ENCODE measurements around the gene CHST5.
A peak's percentile ranks its signal among the peaks of the same experiment; 100 is the strongest.
"Not testable (repeated sequence)": the region's sequence is repeated elsewhere in the genome, so short reads cannot be mapped to it uniquely, and the experiment has no call there.

Gene CHST5

DNA sequence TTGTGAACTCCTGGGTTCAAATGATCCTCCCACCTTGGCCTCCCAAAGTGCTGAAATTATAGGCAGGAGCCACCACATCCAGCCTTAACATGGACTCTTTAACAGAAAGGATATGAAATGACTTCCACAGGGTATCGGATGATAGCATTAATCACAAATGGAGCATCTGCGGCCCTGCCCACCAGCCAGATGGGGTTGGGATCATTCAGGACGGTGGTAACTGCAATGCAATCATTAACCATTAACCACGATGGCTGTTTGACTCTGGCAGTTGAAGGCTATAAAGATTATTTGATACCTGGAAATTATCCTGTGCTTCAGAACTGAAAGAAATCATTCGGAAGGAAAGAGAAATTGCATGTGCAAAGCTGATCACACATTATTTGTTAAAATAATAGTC lies 5.3 kb upstream of the CHST5 start:
- TF ChIP-seq Cebpa-rat (IDR thresholded peaks at IDR 0.05): no peak
- H3K27ac ChIP-seq: no peak overlapping the region
- H3K9me3 ChIP-seq (replicated peaks in 1 of 11): no peaks in the 10 kb centered on the region
- no peaks in the 10 kb centered on the region for H3K27me3 ChIP-seq
- no peaks in the 10 kb centered on the region for H4K20me1 ChIP-seq
- no peak overlapping the region for H3K9ac ChIP-seq
- H3K36me3 ChIP-seq: peaks cover 0 to 25% (median 0%) of the 10 kb centered on the region in 11 experiments; a peak in 8 of 22 replicates
- H3K4me1 ChIP-seq: no peaks in the 10 kb centered on the region
- H3K4me3 ChIP-seq: no peak overlapping the region
- no peak overlapping the region for H3K4me2 ChIP-seq

GRCh38 chr16:75538882-75539565 lies 3.1 kb upstream of the CHST5 start:
- not testable (repeated sequence) for H3K27ac ChIP-seq; H3K9me3 ChIP-seq (replicated peaks in 1 of 11)

DNA sequence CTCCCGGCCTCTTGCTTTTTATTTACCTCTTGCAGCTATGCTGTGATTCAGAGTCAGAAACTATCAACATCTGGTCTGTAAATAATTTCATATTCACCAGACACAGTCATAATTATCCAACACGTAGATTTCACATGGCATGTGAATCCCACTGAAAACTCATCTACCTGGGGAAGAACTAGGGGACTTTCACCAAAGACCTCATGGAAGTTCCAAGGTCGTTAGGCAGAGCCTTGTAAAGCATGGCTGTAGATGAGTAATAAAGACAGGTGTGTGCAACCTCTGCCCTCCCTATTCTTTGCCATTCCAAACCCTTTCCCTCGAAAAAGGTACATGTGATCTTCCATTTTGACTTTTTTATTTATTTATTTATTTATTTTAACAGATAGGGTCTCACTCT lies 1.9 kb upstream of the CHST5 start:
- Histone ChIP-seq H4K20me1 (no peaks in the 10 kb centered on the region), H3K9me3 (replicated peaks in 1 of 11) (no peaks in the 10 kb centered on the region), H3K27ac (no peak overlapping the region), H3K27me3 (no peaks in the 10 kb centered on the region), H3K4me3 (no peak overlapping the region), H3K4me2 (no peak overlapping the region), H3K36me3 (peaks cover 0 to 24% (median 0%) of the 10 kb centered on the region in 11 experiments; a peak in 6 of 22 replicates), H3K4me1 (peaks cover 0 to 19% (median 14%) of the 10 kb centered on the region in 10 experiments; a peak in 17 of 20 replicates), H3K9ac (no peak overlapping the region)
- TF ChIP-seq Cebpa-rat (IDR thresholded peaks at IDR 0.05): no peak

More at GRCh38 chr16:75538882-75539565, 3.1 kb upstream of the CHST5 start:
- peaks cover 0 to 25% (median 0%) of the 10 kb centered on the region in 11 experiments; a peak in 7 of 22 replicates for H3K36me3 ChIP-seq
- H3K4me2 ChIP-seq, H3K4me3 ChIP-seq, H3K27me3 ChIP-seq, H4K20me1 ChIP-seq, H3K9ac ChIP-seq: not testable (repeated sequence)
- H3K4me1 ChIP-seq: peaks cover 0 to 17% (median 13%) of the 10 kb centered on the region in 10 experiments; a peak in 17 of 20 replicates

DNA sequence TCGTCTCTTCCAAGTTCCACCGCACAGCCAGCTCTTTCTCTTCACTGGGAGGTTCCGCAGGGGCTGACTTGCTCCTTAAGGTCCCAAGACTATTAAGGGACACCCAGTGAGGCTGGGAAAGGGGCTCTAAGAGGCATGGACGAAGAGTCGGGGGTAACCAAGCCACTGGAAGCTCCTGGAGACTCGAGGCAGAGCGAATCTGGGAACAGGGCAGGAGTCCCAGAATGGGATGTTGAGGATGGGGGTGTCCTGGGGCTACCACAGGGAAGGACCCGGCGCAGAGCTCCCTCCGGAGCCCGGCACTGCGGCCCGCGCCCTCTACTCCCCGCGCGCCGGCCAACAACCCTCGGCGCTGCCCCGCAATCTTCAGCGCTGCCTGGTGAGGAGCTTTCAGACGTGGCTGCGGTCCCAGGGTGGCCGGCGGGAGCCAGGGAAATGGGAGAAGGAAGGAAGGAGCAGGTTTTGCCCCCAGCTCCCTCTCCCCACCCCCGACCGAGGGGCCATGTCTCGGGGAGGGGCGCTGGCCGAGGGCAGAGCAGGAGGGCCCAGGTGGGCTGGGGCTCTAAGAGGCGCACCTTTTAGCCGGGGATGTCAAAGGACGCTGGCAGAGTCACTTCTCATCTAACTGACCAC lies 581 bp downstream of the CHST5 start:
- H3K9me3 ChIP-seq (replicated peaks in 1 of 11): peaks cover 0 to under 1% (median 0%) of the 10 kb centered on the region in 11 experiments; a peak in 1 of 22 replicates
- no peak overlapping the region for H3K9ac ChIP-seq
- H3K27me3 ChIP-seq: no peaks in the 10 kb centered on the region
- no peaks in the 10 kb centered on the region for H3K36me3 ChIP-seq
- no peak overlapping the region for H3K4me3 ChIP-seq
- peaks cover 0 to 9% (median 0%) of the 10 kb centered on the region in 11 experiments; a peak in 1 of 22 replicates for H4K20me1 ChIP-seq
- H3K4me2 ChIP-seq: peak overlapping the region in 8 of 11 experiments; percentile 57 to 84 (median 72); a peak in 16 of 22 replicates
- no peak for TF ChIP-seq Cebpa-rat (IDR thresholded peaks at IDR 0.05)
- H3K4me1 ChIP-seq: peaks cover 0 to 19% (median 14%) of the 10 kb centered on the region in 10 experiments; a peak in 17 of 20 replicates
- H3K27ac ChIP-seq: peak overlapping the region in 2 of 11 experiments; percentile 17 to 30; a peak in 1 of 22 replicates

DNA sequence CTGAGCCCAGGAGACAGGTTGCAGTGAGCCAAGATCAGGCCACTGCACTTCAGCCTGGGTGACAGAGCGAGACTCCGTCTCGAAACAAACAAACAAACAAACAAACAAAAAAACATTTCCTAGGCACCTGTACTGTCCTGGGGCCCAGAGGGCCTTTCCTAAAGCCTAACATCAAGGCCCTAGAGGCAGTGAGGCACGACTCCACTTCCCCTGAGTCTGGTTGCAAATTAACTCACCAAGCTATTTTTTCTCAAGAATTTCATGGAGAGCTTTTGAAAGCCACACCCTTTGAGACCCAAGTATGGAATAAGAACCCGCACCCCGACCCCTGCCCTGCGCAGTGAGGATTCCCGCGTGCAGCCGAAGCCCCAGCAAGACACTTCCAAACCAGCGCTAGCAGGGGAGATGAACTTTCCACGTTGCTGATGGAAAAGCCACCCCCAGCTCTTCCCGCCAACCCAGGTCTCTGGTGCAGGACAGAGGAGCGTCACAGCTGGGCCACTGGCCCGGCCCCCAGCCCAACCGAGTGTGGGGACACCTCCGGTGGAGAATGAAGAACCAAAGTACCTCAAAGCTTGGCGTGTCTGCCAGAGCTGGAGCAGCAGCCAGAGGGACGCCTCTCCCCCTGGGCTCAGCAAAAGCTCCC lies 1.2 kb downstream of the CHST5 start:
- no peaks in the 10 kb centered on the region for H3K27me3 ChIP-seq
- no peaks in the 10 kb centered on the region for H3K36me3 ChIP-seq
- no peak overlapping the region for H3K4me3 ChIP-seq
- H3K9ac ChIP-seq: peak overlapping the region in 1 of 11 experiments; percentile 23; a peak in 1 of 22 replicates
- peaks cover 0 to 9% (median 0%) of the 10 kb centered on the region in 11 experiments; a peak in 1 of 22 replicates for H4K20me1 ChIP-seq
- peak overlapping the region in 2 of 11 experiments; percentile 17 to 30; a peak in 1 of 22 replicates for H3K27ac ChIP-seq
- peaks cover 0 to 19% (median 14%) of the 10 kb centered on the region in 10 experiments; a peak in 17 of 20 replicates for H3K4me1 ChIP-seq
- H3K9me3 ChIP-seq (replicated peaks in 1 of 11): peaks cover 0 to 7% (median 0%) of the 10 kb centered on the region in 11 experiments; a peak in 5 of 22 replicates
- peak overlapping the region; percentile 12 to 84 (median 58); a peak in 17 of 22 replicates for H3K4me2 ChIP-seq
- no peak for TF ChIP-seq Cebpa-rat (IDR thresholded peaks at IDR 0.05)

- H3K4me2 ChIP-seq: no peak overlapping the region
- peaks cover 0 to 5% (median 0%) of the 10 kb centered on the region in 11 experiments; a peak in 1 of 22 replicates for H3K36me3 ChIP-seq
- no peak overlapping the region for H3K4me3 ChIP-seq
- H3K9me3 ChIP-seq (replicated peaks in 1 of 11): peaks cover 0 to 16% (median 8%) of the 10 kb centered on the region in 11 experiments; a peak in 6 of 22 replicates
- no peak overlapping the region for H3K27ac ChIP-seq
- peaks cover 0 to 9% (median 0%) of the 10 kb centered on the region in 11 experiments; a peak in 1 of 22 replicates for H4K20me1 ChIP-seq
- H3K9ac ChIP-seq: no peak overlapping the region
- no peaks in the 10 kb centered on the region for H3K27me3 ChIP-seq
- peaks cover 4 to 25% (median 15%) of the 10 kb centered on the region in 10 experiments; a peak in 17 of 20 replicates for H3K4me1 ChIP-seq
- TF ChIP-seq Cebpa-rat (IDR thresholded peaks at IDR 0.05): no peak
These were observed 3.1 kb downstream of the CHST5 start for GRCh38 chr16:75532791-75533190.

GRCh38 chr16:75532142-75532765 lies 3.7 kb downstream of the CHST5 start:
- peaks cover 4 to 26% (median 15%) of the 10 kb centered on the region in 10 experiments; a peak in 17 of 20 replicates for H3K4me1 ChIP-seq
- peaks cover 0 to 9% (median 0%) of the 10 kb centered on the region in 11 experiments; a peak in 1 of 22 replicates for H4K20me1 ChIP-seq
- H3K9me3 ChIP-seq (replicated peaks in 1 of 11): peaks cover 0 to 16% (median 8%) of the 10 kb centered on the region in 11 experiments; a peak in 6 of 22 replicates
- H3K27me3 ChIP-seq: no peaks in the 10 kb centered on the region
- no peak overlapping the region for H3K9ac ChIP-seq
- H3K27ac ChIP-seq: no peak overlapping the region
- no peak overlapping the region for H3K4me2 ChIP-seq
- no peak overlapping the region for H3K4me3 ChIP-seq
- peaks cover 0 to 5% (median 0%) of the 10 kb centered on the region in 11 experiments; a peak in 1 of 22 replicates for H3K36me3 ChIP-seq
- TF ChIP-seq Cebpa-rat (IDR thresholded peaks at IDR 0.05): no peak

GRCh38 chr16:75529959-75530358 lies 5.9 kb downstream of the CHST5 start:
- H3K4me3 ChIP-seq: no peak overlapping the region
- H3K4me2 ChIP-seq: no peak overlapping the region
- H3K9me3 ChIP-seq (replicated peaks in 1 of 11): peaks cover 0 to 20% (median 8%) of the 10 kb centered on the region in 11 experiments; a peak in 6 of 22 replicates
- peaks cover 0 to 9% (median 0%) of the 10 kb centered on the region in 11 experiments; a peak in 1 of 22 replicates for H4K20me1 ChIP-seq
- H3K4me1 ChIP-seq: peaks cover 4 to 20% (median 11%) of the 10 kb centered on the region in 10 experiments; a peak in 17 of 20 replicates
- no peak overlapping the region for H3K9ac ChIP-seq
- no peak for TF ChIP-seq Cebpa-rat (IDR thresholded peaks at IDR 0.05)
- H3K27ac ChIP-seq: no peak overlapping the region
- H3K36me3 ChIP-seq: peaks cover 0 to 5% (median 0%) of the 10 kb centered on the region in 11 experiments; a peak in 1 of 22 replicates
- no peaks in the 10 kb centered on the region for H3K27me3 ChIP-seq

Data from BLaER1 treated with 17β-estradiol and CSF1 and Interleukin-3, amounts not matched to agents 10 nM and 100 nM (cell line).